Erythroblast (primary cell): Measurements from ENCODE around the gene LRMDA.

Experiments used
- GATA1 ChIP-seq: IDR thresholded peaks from 2 replicates; pipeline ENCODE4 v1.6.1; 2011; ENCODE audit warnings: low read depth, mild to moderate bottlenecking, control low read depth, low read length, moderate library complexity
- POLR2A ChIP-seq: IDR thresholded peaks from 2 replicates; pipeline ENCODE4 v1.6.1; 2011; ENCODE audit warnings: mild to moderate bottlenecking, low read length

DNA sequence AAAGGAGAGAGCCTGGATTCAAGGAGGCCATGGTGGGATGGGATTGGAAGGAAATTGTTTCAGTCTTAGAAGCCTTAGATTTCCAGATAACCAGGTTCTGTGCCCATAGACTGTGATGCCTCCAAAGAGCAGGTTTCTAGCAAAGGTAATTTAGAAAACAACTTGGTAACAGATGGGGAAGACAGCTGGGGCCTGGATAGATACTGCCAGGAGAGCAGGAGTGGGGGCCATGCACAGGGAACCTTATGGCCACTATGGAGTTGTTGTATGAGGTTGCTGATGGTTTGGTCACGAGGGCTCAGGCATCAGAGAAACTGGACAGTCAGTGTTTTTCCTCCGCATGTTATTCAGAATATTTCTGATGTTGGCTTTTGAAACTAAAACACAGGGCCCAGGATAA is 901.9 kb downstream of the LRMDA start:
- TF ChIP-seq POLR2A (no peak), GATA1 (no peak)
